HK-2 (cell line): Measurements from ENCODE around the gene CDH11.

Source experiments
- DNase-seq: peaks from one replicate; pipeline ENCODE4 v3.0.0-alpha.2; 2018; ENCODE audit not compliant: unreplicated experiment

The CDH11 gene

DNA sequence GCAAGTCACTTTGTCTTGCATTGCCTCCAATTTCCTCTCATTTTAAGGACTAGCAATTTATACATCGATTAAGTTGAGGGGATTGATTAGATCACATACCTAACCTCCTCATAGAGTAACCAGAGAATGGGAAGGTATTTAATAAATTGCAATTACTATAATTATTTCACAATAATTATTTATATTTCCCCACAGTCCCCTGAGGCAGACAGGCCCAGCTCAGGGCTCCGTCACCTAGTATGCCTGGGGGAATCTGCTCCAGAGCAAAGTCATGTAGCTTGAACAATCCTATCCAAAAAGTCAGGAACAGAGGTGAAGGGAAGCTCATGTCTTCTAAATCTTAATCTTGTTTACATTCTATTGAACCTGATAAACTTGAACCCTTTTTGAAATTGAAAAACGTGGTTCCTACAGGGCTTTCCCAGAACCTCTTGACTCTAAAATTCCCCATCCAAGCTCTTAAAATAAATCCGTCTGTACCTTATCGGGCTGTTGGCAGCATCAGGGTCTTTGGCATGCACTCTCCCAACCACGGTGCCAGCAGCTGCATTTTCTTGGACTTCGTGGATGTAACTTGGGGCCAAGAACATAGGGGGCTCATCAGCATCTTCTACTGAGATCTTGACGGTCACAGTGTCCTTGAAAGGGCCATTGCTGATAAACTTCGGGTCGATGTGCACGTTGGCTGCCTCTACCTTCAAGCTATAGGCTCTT lies 140.1 kb downstream of the CDH11 start:
- no peak for DNase-seq

DNA sequence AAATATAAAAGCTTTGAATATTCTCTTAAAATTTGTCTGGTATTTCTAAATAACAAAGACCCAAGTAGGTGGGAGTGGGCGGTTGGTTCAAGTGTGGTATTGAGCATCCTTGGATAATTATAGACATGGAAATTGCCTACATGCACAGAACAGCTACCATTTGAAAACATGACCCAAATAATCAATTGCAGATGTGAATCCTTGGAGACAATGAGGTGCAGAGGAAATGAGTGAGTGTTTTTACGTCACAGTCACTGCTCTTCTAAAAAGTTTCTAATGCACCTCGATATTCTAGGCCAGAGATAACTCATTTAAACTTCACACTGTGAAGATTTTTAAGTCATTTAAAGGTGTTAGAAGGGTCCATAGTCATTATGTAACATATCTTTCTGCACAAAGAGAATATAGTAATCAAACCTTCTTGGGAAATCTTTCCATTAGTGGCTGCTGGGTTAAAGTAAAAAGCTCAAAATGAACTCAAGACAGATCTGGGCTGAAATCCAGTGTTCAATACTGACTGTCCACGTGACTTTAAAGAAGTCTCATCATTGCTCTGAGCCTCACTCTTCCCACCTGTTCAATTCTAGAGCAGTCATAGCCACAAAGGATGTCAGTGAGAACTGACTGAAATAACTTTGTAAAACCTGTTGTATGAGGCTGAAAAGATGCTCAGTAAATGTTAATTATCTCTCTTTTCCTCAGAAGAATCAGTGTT lies 144.5 kb downstream of the CDH11 start:
- DNase-seq: no peak

- no peak for DNase-seq
Observed at GRCh38 chr16:64975821-64976220, 146.0 kb downstream of the CDH11 start.

DNA sequence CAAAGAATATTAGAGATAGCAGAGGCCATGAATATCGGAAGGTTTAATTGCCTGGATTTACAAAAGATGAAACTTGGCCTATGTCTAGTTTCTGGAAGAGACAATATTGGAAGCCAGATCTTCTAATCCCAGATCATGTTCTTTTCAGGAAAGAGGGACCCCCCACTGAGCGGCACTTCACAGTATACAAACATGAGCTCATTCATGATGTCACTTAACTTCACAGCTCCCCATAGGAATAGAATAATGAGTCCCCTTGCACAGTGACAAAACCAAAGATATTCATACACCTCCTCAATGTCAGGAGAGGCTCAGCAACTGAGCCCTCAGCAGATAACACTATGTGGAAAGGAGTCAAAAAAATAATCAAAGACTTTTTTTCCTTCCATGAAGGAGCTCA lies 147.5 kb downstream of the CDH11 start:
- no peak for DNase-seq

- no peak for DNase-seq
Observed at GRCh38 chr16:64973171-64973570, 148.7 kb downstream of the CDH11 start.

- DNase-seq: no peak
Observed at GRCh38 chr16:64971171-64971570, 150.7 kb downstream of the CDH11 start.

- DNase-seq: no peak
Observed at GRCh38 chr16:64969221-64969620, 152.6 kb downstream of the CDH11 start.

DNA sequence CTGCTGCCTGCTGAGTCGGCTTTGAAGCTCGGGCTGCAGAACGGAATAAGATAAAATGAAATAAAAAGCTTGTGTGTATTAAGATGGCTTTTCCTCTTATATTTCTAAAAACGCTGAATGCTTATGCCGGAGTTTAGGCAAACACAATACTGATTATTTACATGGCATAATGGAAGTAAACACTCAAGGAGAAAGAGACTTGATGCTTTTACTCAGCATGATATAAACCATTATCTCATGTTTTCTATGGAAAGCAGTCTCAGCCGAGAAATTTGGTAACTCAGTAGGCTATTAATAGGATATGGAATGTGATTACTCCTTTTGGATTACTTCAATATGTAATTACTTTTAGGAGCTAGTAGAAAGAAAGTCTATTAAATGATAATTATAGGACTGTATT lies 153.3 kb downstream of the CDH11 start:
- DNase-seq: no peak

- no peak for DNase-seq
Observed at GRCh38 chr16:64964126-64964540, 157.7 kb downstream of the CDH11 start.

GRCh38 chr16:64962786-64963185 lies 159.1 kb downstream of the CDH11 start:
- DNase-seq: no peak

- DNase-seq: no peak
Observed at GRCh38 chr16:64957246-64957645, 164.6 kb downstream of the CDH11 start.

DNA sequence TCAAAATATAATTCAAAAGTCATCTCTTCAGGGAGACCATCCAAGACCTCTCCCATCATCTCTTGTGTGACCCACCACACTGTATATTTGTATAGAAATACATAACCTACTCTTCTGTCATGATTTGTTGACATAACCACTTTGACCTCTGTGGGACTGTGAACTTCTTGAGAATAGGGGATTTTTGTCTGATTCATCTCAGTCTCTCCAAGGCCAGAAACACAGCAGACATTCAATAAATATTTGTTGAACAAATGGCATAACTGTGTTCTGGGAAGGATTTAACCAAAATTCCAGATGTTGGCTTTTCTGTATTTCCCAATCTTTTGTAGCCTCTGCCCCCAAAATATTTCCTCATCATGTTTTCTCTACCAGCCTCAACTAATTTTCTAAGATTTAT lies 169.7 kb downstream of the CDH11 start:
- DNase-seq: no peak

DNA sequence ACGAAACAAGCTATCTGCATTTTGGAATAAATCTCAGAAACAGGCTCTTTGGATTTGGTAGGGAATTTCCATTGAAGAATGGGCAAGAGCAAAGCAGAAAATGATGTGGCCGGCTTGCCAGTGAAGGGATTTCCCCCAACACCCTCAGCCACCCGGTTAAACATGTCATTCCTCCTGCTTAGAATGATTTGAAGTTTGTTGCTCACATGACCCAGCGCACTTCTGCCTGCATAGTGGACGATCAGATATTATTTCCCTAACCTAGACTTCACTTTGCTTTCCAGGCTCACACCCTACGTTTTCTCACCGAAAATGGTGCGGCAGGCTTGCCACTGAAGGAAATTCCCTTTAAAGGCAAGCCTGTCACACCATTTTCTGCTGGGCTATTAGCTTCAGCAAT lies 170.7 kb downstream of the CDH11 start:
- no peak for DNase-seq

DNA sequence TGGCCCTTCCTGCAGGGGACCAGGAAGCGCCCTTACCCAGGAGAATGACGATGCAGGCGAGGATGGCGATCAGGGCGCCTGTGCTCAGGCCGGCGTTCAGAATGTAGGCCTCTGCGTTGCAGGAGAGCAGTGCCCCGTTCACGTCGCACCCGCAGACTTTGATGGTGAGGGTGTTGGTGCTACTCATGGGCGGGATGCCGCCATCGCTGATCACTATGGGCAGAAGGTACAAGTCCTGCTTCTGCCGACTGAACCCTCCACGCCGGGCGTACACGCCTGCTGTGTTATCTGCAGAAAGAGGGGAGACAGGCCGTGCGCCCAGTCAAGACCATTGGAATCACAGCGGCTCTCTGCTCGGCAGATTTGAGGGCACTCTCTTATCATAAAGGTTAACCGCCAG lies 171.1 kb downstream of the CDH11 start:
- no peak for DNase-seq

DNA sequence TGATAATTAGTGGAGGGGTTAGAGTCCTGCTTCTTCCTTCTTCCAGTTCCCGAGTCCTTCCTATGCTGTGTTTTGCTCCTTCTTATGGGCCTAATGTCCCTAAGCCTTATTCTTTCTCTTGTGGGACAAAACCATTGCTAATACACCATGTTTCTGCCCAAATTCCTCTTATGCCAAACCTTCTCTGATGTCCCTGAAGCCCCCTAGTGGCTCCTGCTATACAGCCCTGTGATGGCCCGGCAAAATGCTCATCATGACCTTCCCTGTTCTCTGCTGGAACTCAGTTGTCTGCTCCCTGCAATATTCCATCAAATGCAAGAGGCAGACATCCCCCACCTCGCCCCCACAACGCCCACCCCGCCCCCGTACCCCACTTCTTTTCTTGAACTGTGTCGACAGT lies 171.6 kb downstream of the CDH11 start:
- no peak for DNase-seq

GRCh38 chr16:64948056-64948455 lies 173.8 kb downstream of the CDH11 start:
- DNase-seq: no peak

- no peak for DNase-seq
Observed at GRCh38 chr16:64947651-64948050, 174.2 kb downstream of the CDH11 start.

- DNase-seq: no peak
Observed at GRCh38 chr16:64933885-64934284, 188.0 kb downstream of the CDH11 start.

DNA sequence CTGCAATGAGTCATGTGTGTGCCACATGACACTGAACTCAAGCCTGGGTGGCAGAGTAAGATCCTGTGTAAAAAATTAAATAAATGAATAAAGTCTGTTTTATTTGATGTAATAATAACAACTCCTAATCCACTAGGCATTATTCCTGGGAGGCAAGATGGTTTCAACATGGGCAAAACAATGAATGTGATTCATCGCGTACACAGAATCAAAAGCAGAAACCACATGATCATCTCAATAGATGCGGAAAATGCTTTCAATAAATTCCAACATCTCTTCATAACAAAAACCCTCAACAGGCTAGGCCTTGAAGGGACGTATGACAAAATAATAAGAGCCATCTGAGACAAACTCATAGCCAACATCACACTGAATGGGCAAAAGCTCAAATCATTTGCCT lies 195.4 kb downstream of the CDH11 start:
- DNase-seq: no peak

DNA sequence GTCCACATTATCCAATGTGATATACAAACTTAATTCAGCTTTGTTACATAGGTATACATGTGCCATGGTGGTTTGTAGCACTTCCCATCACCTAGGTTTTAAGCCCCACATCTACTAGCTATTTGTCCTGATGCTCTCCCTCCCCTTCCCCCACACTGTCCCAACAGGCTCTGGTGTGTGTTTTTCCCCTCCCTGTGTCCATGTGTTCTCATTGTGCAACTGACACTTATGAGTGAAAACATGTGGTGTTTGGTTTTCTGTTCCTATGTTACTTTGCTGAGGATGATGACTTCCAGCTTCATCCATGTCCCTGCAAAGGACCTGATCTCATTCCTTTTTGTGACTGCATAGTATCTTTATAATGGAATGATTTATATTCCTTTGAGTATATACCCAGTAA lies 196.7 kb downstream of the CDH11 start:
- DNase-seq: no peak

DNA sequence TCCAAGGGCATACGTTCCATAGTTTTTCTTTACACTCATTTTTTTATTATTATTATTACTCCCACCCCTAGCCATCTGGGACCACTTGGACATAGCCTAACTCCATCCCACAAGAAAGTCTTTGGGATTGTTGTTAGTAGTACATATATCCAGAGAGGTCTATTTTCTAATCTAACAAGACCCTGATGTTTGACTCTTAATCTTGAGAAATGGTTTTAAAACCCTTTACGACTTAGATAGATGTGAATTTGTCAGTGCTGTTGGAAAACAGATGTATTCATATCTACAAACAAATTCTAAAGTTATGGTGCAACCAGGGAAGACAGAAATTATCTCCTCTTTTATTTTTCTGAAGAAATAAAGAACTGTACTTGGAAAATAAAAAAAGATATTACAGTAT lies 197.8 kb downstream of the CDH11 start:
- DNase-seq: no peak

GRCh38 chr16:64919929-64920607 lies 201.8 kb downstream of the CDH11 start:
- no peak for DNase-seq

GRCh38 chr16:64919141-64919540 lies 202.7 kb downstream of the CDH11 start:
- no peak for DNase-seq
